Forelimb muscle (tissue), 1 donor: ENCODE results near the gene APOM. TPM values are rescaled to one million over a fixed set of nuclear protein-coding genes. Genes with fewer than 3 reads are reported as not detected.

Experiments used
- DNase-seq: peaks from one replicate; pipeline ENCODE4 v3.0.0-alpha.2; 2013; ENCODE audit warnings: low read depth
- polyA plus RNA-seq: library from polyadenylated mRNA; unstranded; fragments of 120-200 nt; gene quantifications from one replicate; pipeline ENCODE4 v1.2.1, GENCODE V29; 2013; ENCODE audit not compliant: insufficient read length

APOM gene
- polyA plus RNA-seq, 1 donor = 4.3 TPM

DNA sequence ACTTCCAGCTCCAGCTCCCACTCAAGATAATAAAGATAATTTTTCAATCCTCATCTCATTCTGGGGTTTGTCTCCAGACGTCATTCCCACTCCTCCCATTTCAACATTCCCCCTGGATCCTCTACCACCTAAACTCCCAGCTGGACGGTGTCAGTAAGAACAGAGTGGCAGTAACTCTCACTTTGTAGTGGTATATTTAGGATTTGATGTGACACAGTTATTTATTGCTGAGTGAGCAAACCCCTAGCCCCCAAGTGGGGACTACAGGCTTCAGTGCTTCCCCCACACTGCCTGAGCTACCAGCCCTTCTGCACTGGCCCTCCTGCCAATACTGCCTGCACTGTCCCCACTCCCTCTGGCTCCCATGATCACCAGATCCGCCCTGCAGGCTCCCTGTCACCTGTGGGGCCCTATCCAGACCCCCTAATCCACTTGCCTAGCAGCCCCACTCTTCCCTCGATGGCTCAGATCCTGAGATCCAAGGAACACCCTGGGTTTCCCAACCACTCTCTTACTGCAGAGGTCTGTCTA lies 2.5 kb downstream of the APOM start:
- no peak for DNase-seq

DNA sequence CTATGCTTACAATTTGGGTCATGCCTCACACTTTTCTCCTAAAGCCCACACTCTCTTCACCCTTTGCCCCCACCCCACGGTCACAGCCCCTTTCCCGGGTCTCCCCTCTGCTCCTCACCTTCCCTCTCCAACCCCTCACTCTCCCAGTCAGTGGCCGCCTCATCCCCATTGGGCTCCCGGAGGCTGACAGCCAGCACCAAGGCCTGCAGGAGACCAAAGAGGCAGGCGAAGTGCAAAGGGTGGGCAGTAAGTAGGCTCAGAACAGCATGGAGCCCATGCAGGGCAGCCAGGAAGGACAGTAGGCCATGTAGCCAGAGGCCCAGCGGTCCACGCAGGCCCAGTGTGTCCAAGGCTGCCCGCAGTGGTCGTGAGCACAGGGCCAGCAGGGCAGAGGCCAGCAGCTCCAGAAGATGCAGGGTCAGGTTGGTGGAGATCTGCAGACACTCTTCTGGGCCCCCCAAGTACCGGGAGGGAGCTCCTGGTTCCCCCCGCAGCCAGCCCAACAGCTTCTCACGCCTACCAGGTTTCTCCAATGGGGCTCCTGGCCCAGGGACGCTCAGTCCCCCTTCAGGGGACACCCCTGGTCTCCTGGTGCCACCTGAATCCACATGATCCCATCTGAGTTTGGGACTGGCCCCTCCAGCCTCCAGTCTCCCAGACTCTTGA lies 3.4 kb downstream of the APOM start:
- no peak for DNase-seq

GRCh38 chr6:31659649-31660380 lies 4.1 kb downstream of the APOM start:
- DNase-seq = no peak

GRCh38 chr6:31660381-31661261 lies 4.9 kb downstream of the APOM start, which contains the start of gene C6orf47:
TSS of gene C6orf47 (minus strand) at chr6:31660778. CDS start at chr6:31659947, 831 bp downstream.
- no peak for DNase-seq

DNA sequence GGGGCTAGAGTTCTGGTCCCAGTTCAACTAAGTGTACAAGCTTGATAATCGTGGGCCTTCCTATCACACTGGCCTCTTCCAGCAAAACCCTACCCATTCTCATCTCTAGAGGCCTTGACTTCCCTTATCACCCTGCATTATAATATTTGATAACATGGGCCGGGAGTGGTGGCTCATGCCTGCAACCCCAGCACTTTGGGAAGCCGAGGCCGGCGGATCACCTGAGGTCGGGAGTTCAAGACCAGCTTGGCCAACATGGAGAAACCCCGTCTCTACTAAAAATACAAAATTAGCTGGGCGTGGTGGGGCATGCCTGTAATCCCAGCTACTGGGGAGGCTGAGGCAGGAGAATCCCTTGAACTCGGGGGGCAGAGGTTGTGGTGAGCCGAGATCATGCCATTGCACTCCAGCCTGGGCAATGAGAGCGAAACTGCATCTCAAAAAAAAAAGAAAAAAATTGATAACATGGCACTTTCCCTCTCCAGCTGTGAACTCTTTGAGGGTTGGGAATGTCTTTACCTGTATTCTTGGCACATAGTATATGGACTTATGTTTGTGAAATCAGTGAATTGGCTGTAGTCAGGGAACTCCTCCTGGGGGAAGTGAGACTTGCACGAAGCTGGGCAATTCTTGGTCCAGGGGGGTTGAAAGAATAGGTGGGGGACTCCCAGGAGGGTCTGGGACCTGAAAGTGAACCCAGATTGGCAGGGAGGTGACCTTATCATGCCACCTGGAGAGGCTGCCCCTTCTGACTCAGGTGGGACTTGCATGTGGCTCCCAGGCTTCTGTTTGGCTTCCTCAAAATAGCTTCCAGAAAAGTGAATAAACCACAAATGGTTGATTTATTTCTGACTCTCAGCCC lies 5.8 kb downstream of the APOM start:
- DNase-seq = no peak

DNA sequence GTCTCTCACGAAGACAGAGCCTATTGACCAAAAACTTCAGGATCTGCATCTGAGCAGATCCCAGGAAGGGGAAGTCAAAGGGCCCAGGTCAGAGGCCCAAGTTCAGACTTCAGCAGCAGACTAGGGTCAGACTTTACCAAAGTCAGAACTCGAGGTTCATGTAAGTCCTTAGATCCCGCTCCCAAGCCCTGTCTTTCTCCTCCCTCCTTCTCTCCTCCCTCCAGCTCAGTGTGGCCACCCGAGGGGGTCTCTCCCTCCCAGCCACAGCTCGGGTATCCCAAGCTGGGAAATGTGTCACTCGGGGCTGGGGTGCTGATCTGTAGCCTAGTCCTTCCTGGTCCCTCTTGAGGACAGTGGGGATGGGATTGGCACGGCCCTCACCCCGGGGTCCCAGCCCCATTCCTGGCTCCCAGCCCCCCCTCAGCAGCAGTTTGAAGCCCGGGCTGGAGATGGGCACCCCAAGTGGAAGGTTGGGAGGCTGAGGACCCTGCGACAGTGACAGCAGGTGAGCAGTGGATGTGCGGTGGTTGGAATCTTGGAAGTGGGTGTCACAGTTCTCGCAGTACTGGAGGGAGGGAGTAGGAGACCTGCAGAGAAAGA lies 6.5 kb downstream of the APOM start:
- DNase-seq = no peak

GRCh38 chr6:31663126-31663960 lies 7.6 kb downstream of the APOM start:
- no peak for DNase-seq

DNA sequence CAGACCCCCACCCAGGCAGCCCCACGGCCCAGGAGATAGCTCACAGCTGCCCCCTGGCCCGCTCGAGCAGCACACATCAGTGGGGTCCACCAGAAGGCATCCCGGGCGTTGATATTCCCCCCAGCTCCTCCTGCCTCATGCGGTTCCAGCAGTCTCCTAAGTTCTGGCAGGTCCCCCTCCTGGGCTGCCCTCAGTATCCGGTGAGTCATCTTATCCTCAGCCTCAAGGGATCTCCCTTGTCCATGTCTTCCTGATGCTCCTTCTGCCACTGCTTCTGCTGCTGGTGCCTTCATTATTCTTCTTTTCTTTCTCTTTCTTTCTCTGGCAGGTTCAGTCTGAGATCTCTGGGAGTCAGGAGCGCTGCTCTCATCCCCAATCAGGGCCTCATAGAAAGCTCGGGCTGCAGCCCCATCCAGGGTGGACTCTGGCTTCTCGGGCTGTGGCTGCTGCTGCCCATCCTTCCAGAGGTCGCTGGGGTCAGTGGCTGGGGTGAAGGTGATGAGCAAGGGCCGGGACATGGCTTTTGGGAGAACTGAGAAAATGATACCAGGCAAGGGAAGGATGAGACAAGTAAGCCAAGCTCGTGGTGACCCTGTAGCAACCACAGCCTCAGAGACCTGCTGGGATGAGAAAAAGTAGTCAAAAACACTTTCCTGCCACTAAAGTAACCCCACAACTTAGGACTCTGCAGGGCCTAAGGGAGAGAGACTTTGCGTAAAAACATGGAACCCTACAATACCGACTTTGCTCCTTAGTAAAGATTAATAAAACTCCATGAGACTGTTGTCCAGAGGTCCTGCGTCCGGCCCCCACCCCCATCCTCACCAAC lies 8.5 kb downstream of the APOM start:
- no peak for DNase-seq

DNA sequence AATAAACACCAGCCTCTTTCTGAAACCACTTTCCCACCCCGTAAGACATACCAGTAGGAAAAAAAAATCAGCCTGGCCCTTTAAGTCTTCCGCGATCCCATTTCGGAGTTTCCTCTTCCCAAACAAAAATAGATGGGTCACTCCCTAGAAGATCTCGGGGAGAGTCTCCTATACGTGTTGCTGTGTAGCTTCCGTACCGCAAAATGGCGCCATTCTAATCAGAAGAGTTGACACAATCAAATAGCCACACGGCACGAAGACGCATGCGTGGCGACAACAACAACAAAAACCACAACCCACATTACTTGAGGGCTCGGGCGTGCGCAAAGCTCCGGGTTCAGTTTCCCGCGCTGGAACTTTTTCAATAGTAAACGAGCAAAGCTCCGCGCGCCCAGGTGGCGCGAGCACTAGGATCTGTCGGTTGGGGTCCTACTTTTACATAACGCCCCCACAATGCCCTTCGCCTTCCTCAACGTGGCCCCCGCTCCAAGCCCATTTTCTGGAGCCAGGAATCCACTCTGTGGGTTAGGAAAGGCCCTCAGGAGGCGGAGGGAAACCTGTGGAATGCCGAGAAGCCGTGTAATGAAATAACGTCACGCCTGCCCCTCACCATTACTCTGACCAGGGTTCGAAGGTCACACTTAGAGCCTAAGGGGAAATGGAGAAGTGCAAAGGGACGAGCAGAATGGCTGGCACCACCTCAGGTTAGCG lies 9.3 kb downstream of the APOM start, which contains the start of gene GPANK1:
GPANK1 (minus strand) TSS at position 208 of the 711 bp plus-strand sequence. CDS start 519 bp downstream, outside the sequence.
- peak; percentile 98 for DNase-seq

GRCh38 chr6:31665501-31666336 lies 10.0 kb downstream of the APOM start, which contains the start of gene CSNK2B:
TSS of gene CSNK2B (plus strand) at chr6:31666080. CDS start at chr6:31666832, 752 bp downstream.
- DNase-seq = peak; percentile 95

GRCh38 chr6:31666337-31666965 lies 10.8 kb downstream of the APOM start:
- DNase-seq = no peak

DNA sequence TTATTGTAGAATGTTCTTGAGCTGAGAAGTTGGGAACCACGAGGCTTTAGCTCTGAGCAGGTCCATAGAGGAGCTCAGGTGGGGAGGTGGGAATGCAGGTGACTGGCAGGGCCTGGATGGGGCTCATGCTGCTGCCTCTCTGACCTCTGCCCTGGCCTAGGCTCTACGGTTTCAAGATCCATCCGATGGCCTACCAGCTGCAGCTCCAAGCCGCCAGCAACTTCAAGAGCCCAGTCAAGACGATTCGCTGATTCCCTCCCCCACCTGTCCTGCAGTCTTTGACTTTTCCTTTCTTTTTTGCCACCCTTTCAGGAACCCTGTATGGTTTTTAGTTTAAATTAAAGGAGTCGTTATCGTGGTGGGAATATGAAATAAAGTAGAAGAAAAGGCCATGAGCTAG lies 14.0 kb downstream of the APOM start, which contains the start of gene LY6G5B:
LY6G5B (plus strand) TSS at position 301 of the 400 bp plus-strand sequence. CDS start 975 bp downstream, outside the sequence.
- no peak for DNase-seq

- no peak for DNase-seq
Observed at GRCh38 chr6:31676322-31676903, 20.7 kb downstream of the APOM start.

DNA sequence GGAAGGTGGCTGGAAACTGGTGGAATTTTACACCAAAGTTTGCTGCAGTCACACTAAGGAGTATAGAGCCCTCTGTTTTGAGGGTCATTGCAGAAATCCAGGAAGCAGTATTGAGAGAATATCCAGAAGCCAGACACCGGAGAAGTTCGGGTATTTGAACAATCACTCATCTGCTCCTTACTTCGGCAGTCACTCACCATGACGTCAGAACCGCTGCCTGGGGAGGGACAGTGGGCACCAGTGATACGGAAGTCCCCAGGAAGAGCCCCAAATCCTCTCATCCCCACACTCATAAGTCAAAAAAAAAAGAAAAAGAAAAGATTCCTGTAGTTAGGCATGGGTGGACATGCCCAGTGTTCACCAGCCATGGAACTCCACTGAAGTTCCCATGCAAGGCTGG lies 21.2 kb downstream of the APOM start:
- DNase-seq = no peak

- DNase-seq = no peak
Observed at GRCh38 chr6:31677955-31678354, 22.3 kb downstream of the APOM start.
